Astrocyte (in vitro differentiated cells and primary cell): ENCODE data around the gene FAAH2.

Experiments used
- EZH2 ChIP-seq: IDR thresholded peaks from 2 replicates; pipeline ENCODE4 v1.6.1; 2012; ENCODE audit warnings: mild to moderate bottlenecking, low read length, inconsistent platforms; ENCODE audit not compliant: insufficient read depth
- TF ChIP-seq, protein P1 (sequence below): IDR thresholded peaks from 2 replicates; pipeline ENCODE4 v1.5.1; 2011; ENCODE audit warnings: low read depth, mild to moderate bottlenecking, inconsistent platforms, low read length, moderate library complexity; ENCODE audit not compliant: insufficient read depth

DNA sequence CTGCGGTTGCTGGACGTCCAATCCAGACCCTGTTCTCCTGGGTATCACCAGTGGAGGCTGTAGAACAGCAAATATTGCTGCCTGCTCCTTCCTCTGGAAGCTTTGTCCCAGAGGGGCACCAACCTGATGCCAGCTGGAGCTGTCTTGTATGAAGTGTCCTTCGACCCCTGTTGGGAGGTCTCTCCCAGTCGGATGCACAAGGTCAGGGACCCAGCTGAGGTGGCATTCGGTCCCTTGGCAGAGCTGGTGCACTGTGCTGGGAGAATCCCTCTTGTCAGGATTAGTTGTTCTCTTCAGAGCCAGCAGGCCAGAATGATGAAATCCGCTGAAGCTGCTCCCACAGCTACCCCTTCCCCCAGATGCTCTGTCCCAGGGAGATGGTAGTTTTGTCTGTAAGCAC lies 195.0 kb downstream of the FAAH2 start:
- TF ChIP-seq, protein P1, sequence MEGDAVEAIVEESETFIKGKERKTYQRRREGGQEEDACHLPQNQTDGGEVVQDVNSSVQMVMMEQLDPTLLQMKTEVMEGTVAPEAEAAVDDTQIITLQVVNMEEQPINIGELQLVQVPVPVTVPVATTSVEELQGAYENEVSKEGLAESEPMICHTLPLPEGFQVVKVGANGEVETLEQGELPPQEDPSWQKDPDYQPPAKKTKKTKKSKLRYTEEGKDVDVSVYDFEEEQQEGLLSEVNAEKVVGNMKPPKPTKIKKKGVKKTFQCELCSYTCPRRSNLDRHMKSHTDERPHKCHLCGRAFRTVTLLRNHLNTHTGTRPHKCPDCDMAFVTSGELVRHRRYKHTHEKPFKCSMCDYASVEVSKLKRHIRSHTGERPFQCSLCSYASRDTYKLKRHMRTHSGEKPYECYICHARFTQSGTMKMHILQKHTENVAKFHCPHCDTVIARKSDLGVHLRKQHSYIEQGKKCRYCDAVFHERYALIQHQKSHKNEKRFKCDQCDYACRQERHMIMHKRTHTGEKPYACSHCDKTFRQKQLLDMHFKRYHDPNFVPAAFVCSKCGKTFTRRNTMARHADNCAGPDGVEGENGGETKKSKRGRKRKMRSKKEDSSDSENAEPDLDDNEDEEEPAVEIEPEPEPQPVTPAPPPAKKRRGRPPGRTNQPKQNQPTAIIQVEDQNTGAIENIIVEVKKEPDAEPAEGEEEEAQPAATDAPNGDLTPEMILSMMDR, result no peak
- no peak for TF ChIP-seq EZH2
